GM19397 (cell line): Measurements from ENCODE around the gene FLVCR1.

ENCODE experiments used
- ATAC-seq: cut with Tn5 transposase; IDR thresholded peaks from one replicate; pipeline ENCODE4 v1.9.1; 2021; ENCODE audit warnings: mild to moderate bottlenecking, moderate library complexity; ENCODE audit not compliant: unreplicated experiment

FLVCR1 gene

DNA sequence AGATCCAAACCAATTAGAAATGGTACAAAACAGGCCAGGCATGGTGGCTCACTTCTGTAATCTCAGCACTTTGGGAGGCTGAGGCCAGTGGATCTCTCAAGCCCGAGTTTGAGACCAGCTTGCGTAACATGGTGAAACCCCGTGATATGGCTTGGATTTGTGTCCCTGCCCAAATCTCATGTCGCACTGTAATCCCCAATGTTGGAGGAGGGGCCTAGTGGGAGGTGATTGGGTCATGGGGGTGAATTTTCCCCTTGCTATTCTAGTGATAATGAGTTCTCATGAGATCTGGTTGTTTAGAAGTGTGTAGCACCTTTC is 85.3 kb downstream of the FLVCR1 start:
- ATAC-seq = no peak

DNA sequence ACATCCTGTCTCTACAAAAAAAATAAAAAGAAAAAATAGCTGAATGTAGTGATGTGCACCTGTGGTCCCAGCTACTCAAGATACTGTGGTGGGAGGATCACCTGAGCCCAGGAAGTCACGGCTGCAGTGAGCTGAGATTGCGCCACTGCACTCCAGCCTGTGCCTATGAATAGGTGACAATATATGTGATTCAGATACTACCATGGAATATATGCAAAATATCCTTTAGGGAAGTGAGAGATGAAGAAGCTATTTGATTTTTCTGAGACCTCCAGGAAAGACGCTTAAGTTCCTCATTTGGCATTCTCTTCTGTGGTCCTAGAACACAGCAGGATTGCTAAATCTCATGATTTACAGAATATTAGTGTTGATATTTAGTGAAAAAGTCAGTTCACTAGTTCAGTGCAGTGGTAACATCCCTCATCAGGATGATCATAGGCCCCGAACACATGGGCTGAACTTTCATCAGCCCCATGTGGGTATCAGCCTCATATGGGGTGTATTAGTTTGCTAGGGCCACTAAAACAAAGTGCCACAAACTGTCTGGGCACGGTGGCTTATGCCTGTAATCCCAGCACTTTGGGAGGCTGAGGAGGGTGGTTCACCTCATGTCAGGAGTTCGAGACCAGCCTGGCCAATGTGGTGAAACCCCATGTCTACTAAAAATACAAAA is 86.3 kb downstream of the FLVCR1 start:
- ATAC-seq = no peak

DNA sequence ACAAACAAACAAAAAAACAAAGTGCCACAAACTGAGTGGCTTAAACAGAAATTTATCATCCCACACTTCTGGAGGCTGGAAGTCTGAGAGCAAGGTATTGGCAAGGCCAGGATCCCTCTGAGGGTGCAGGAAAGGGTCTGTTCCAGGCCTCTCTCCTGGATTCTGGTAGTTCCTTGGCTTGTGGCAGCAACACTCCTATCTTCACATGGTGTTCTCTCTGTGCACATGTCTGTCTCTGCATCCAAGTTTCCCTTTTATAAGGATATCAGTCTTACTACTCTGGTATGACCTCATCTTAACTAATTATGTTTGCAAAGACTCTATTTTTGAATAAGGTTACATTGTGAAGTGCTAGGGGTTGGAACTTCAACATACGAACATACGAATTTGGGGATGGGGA is 87.0 kb downstream of the FLVCR1 start:
- no peak for ATAC-seq

DNA sequence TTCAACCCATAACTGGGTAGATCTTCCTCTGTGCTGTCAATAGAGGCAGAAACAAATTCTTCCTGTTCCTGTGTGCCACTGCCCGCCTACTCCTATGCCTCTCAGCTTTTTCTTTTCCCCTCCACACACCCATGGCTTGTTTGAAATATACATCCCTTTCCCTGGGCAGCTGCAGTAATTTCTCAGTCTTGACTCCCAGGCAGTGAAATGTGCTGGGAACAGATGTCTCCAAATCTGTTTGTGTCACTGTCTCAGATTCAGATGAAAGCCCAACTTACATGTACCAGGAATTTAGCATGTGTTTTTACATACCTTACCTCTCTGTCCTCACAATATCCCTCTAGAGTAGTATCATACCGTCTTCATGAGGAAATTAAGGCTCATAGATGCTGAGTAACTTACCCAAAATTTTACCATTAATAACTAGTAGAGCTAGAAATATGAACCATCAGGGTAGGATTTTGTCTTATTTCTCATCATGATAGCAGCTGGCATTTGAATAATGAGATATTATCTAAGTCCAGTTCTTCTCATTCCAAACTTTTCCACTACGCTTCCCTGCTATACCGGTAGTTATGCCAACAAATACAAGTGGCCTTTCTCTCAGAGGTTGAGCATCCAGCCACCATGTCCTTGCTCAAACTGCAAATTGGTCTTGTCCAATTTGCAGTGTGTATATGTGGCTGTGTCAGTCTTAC is 87.5 kb downstream of the FLVCR1 start:
- ATAC-seq = no peak

DNA sequence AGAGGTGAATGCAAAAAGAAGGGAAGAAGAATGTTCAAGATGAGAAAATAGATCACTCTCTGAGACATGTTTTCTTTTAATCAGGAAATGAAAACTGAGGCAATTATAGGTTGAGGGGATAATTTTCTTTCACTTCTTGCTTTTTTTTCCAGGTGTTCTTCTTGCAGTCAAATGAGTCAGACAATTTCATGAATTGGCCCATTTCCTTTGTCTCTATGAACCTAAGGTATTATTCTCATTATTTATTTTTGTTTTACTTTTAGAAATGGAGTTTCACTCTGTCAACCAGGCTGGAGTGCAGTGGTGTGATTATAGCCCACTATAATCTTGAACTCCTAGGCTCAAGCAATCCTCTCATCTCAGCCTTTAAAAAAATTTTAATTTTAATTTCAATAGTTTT is 88.8 kb downstream of the FLVCR1 start:
- no peak for ATAC-seq
